ENCODE data around the gene MCTP1. TPM values are rescaled to one million over a fixed set of nuclear protein-coding genes. Genes with fewer than 3 reads are reported as not detected.

MCTP1 gene
- total and polyA plus RNA-seq, 3 experiments from 2014 or later = 0.51 to 0.92 (median 0.55) TPM

DNA sequence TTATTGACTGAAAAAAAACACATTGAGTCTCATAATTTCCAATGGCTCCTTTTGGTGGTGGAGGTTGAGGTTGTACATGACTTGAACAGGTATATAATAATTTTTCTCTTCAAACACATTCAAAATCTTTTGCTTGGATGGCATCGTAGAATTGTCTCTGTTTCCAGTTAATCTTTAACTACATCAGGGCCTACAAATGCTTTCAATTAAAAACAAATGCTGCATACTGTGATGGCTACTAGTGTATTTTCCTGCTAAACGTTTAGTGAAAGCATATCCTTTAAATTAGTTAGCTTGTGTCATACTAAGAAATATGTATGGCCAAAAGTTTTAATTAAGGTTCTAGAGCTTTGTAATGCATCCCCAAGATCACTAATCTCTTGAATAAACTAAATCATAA is 352.6 kb downstream of the MCTP1 start:
- Histone ChIP-seq H3K4me1 (ENCODE audit: insufficient read depth, low read length) (no peaks in the 10 kb centered on the region), H3K36me3 (ENCODE audit: insufficient read depth, low read length) (no peaks in the 10 kb centered on the region), H3K4me3 (ENCODE audit: low read length) (no peak overlapping the region), H3K27me3 (ENCODE audit: insufficient read depth, low read length, poor library complexity, severe bottlenecking) (no peaks in the 10 kb centered on the region), H3K9me3 (ENCODE audit: low read length) (no peaks in the 10 kb centered on the region), H3K27ac (ENCODE audit: low read depth, low read length) (no peak overlapping the region)
- Mint-ChIP-seq H3K27me3 (peaks cover 2 to 6% of the 10 kb centered on the region in 2 donors), H3K27ac (no peak overlapping the region), H3K9me3 (no peaks in the 10 kb centered on the region), H3K36me3 (no peaks in the 10 kb centered on the region), H3K4me3 (no peak overlapping the region), H3K4me1 (no peaks in the 10 kb centered on the region)
- CTCF ChIA-PET = no interaction called here
- DNase-seq = no peak
- POLR2A ChIA-PET = no interaction called here

GRCh38 chr5:94928891-94929290 is 356.0 kb downstream of the MCTP1 start:
- no peak overlapping the region for H3K27ac ChIP-seq (ENCODE audit: low read depth, low read length)
- no peak overlapping the region for H3K4me3 ChIP-seq (ENCODE audit: low read length)
- H3K36me3 ChIP-seq (ENCODE audit: insufficient read depth, low read length) = no peaks in the 10 kb centered on the region
- Mint-ChIP-seq H3K27ac (no peak overlapping the region), H3K27me3 (peaks cover 2 to 17% of the 10 kb centered on the region in 2 donors), H3K36me3 (no peaks in the 10 kb centered on the region), H3K9me3 (peaks cover 0 to 2% (median 0%) of the 10 kb centered on the region in 5 donors), H3K4me3 (no peak overlapping the region), H3K4me1 (no peaks in the 10 kb centered on the region)
- H3K27me3 ChIP-seq (ENCODE audit: insufficient read depth, low read length, poor library complexity, severe bottlenecking) = no peaks in the 10 kb centered on the region
- no peaks in the 10 kb centered on the region for H3K4me1 ChIP-seq (ENCODE audit: insufficient read depth, low read length)
- no peak for DNase-seq
- H3K9me3 ChIP-seq (ENCODE audit: low read length) = no peaks in the 10 kb centered on the region
- POLR2A ChIA-PET = no interaction called here
- CTCF ChIA-PET = no interaction called here

GRCh38 chr5:94920570-94920969 is 364.3 kb downstream of the MCTP1 start:
- Mint-ChIP-seq H3K4me3 (no peak overlapping the region), H3K27ac (no peak overlapping the region), H3K9me3 (no peaks in the 10 kb centered on the region), H3K27me3 (peaks cover 6 to 15% of the 10 kb centered on the region in 2 donors), H3K4me1 (no peaks in the 10 kb centered on the region), H3K36me3 (no peaks in the 10 kb centered on the region)
- POLR2A ChIA-PET = no interaction called here
- H3K27me3 ChIP-seq (ENCODE audit: insufficient read depth, low read length, poor library complexity, severe bottlenecking) = no peaks in the 10 kb centered on the region
- no peaks in the 10 kb centered on the region for H3K9me3 ChIP-seq (ENCODE audit: low read length)
- H3K27ac ChIP-seq (ENCODE audit: low read depth, low read length) = no peak overlapping the region
- H3K4me3 ChIP-seq (ENCODE audit: low read length) = no peak overlapping the region
- no peak for DNase-seq
- CTCF ChIA-PET = no interaction called here
- H3K4me1 ChIP-seq (ENCODE audit: insufficient read depth, low read length) = no peaks in the 10 kb centered on the region
- no peaks in the 10 kb centered on the region for H3K36me3 ChIP-seq (ENCODE audit: insufficient read depth, low read length)

GRCh38 chr5:94916619-94917018 is 368.3 kb downstream of the MCTP1 start:
- H3K4me1 ChIP-seq (ENCODE audit: insufficient read depth, low read length) = no peaks in the 10 kb centered on the region
- no peaks in the 10 kb centered on the region for H3K9me3 ChIP-seq (ENCODE audit: low read length)
- H3K27ac ChIP-seq (ENCODE audit: low read depth, low read length) = no peak overlapping the region
- ChIA-PET CTCF (no interaction called here), POLR2A (no interaction called here)
- Mint-ChIP-seq H3K27ac (no peak overlapping the region), H3K4me1 (no peaks in the 10 kb centered on the region), H3K9me3 (no peaks in the 10 kb centered on the region), H3K4me3 (no peak overlapping the region), H3K36me3 (no peaks in the 10 kb centered on the region), H3K27me3 (peaks cover 6 to 10% of the 10 kb centered on the region in 2 donors)
- H3K36me3 ChIP-seq (ENCODE audit: insufficient read depth, low read length) = no peaks in the 10 kb centered on the region
- H3K27me3 ChIP-seq (ENCODE audit: insufficient read depth, low read length, poor library complexity, severe bottlenecking) = no peaks in the 10 kb centered on the region
- no peak overlapping the region for H3K4me3 ChIP-seq (ENCODE audit: low read length)
- no peak for DNase-seq

DNA sequence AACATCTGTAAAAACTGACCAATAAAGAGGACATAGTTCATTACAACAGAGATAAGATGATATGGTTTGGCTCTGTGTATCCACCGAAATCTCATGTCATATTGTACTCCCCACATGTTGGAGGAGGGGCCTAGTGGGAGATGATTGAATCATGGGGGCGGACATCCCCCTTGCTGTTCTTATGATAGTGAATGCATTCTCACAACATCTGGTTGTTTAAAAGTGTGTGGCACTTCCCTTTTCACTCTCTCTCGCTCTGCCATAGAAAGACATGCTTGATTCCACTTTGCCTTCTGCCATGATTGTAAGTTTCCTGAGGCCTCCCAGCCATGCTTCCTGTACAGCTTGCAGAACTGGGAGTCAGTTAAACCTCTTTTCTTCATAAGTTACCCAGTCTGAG is 373.6 kb downstream of the MCTP1 start:
- Histone ChIP-seq H3K4me1 (ENCODE audit: insufficient read depth, low read length) (no peaks in the 10 kb centered on the region), H3K36me3 (ENCODE audit: insufficient read depth, low read length) (no peaks in the 10 kb centered on the region), H3K27ac (ENCODE audit: low read depth, low read length) (no peak overlapping the region), H3K9me3 (ENCODE audit: low read length) (no peaks in the 10 kb centered on the region), H3K4me3 (ENCODE audit: low read length) (no peak overlapping the region), H3K27me3 (ENCODE audit: insufficient read depth, low read length, poor library complexity, severe bottlenecking) (no peaks in the 10 kb centered on the region)
- Mint-ChIP-seq H3K27me3 (peaks cover 0 to 12% of the 10 kb centered on the region in 2 donors), H3K4me3 (no peak overlapping the region), H3K27ac (no peak overlapping the region), H3K36me3 (no peaks in the 10 kb centered on the region), H3K9me3 (no peaks in the 10 kb centered on the region), H3K4me1 (no peaks in the 10 kb centered on the region)
- DNase-seq = no peak
- POLR2A ChIA-PET = no interaction called here
- CTCF ChIA-PET = interaction anchor here (0.8 kb wide), 1 partner anchor 18 kb away, joined by 3 read pairs; no protein-coding TSS in a partner anchor

GRCh38 chr5:94910721-94911120 is 374.2 kb downstream of the MCTP1 start:
- H3K27me3 ChIP-seq (ENCODE audit: insufficient read depth, low read length, poor library complexity, severe bottlenecking) = no peaks in the 10 kb centered on the region
- ChIA-PET POLR2A (no interaction called here), CTCF (no interaction called here)
- Mint-ChIP-seq H3K9me3 (no peaks in the 10 kb centered on the region), H3K27ac (no peak overlapping the region), H3K4me3 (no peak overlapping the region), H3K4me1 (no peaks in the 10 kb centered on the region), H3K36me3 (no peaks in the 10 kb centered on the region), H3K27me3 (peaks cover 0 to 12% of the 10 kb centered on the region in 2 donors)
- H3K4me3 ChIP-seq (ENCODE audit: low read length) = no peak overlapping the region
- DNase-seq = no peak
- no peaks in the 10 kb centered on the region for H3K4me1 ChIP-seq (ENCODE audit: insufficient read depth, low read length)
- H3K9me3 ChIP-seq (ENCODE audit: low read length) = no peaks in the 10 kb centered on the region
- no peaks in the 10 kb centered on the region for H3K36me3 ChIP-seq (ENCODE audit: insufficient read depth, low read length)
- no peak overlapping the region for H3K27ac ChIP-seq (ENCODE audit: low read depth, low read length)

DNA sequence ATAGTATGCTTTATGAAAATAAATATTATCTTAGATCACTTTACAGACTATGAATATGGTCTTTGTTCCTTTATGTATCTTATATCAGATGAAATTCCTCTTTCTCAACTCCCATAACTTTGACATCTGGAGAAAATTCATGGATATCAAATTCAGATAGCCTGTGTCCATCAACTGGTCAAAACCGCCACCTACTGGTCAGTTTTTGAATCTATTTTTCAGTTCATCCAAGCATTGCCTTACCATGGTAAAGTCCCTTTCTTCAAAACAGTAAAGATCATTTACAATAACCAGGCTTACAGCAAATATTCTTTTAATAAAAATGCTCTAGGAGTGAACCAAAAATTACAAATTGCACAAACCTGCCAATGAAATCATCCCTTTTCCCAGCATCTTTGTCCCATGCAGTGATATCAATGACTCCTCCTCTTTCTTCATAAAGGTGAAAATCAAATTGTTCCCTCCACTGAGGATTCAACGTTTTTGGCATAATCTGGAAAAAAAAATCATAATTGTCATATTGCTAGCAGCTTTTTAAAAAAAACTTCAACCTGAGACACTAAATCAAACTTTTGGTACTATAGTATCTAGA is 375.9 kb downstream of the MCTP1 start:
- Mint-ChIP-seq H3K27me3 (peaks cover 0 to 12% of the 10 kb centered on the region in 2 donors), H3K27ac (no peak overlapping the region), H3K4me1 (no peaks in the 10 kb centered on the region), H3K4me3 (no peak overlapping the region), H3K9me3 (no peaks in the 10 kb centered on the region), H3K36me3 (no peaks in the 10 kb centered on the region)
- H3K27ac ChIP-seq (ENCODE audit: low read depth, low read length) = no peak overlapping the region
- ChIA-PET POLR2A (no interaction called here), CTCF (no interaction called here)
- no peaks in the 10 kb centered on the region for H3K4me1 ChIP-seq (ENCODE audit: insufficient read depth, low read length)
- H3K4me3 ChIP-seq (ENCODE audit: low read length) = no peak overlapping the region
- DNase-seq = no peak
- H3K36me3 ChIP-seq (ENCODE audit: insufficient read depth, low read length) = no peaks in the 10 kb centered on the region
- H3K9me3 ChIP-seq (ENCODE audit: low read length) = no peaks in the 10 kb centered on the region
- H3K27me3 ChIP-seq (ENCODE audit: insufficient read depth, low read length, poor library complexity, severe bottlenecking) = no peaks in the 10 kb centered on the region

DNA sequence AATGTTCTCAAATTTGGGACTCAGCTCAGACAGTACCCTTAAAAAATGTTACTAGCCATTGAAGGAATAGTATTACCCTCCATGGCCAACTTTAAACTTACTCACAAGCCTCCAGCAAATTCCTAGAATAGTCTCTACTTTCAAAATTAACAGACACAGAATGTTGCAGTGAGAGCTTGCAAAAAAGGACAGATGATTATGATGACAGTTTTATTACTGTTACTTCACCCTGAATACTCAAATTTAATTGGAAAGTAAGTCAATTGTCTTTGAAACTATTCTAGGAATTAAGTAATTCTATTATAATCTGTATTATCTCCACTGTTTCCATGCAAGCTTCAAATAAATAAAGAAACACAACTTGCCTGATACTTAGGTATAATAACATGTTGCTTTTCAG is 378.1 kb downstream of the MCTP1 start:
- no peaks in the 10 kb centered on the region for H3K4me1 Mint-ChIP-seq
- H3K4me3 Mint-ChIP-seq = no peak overlapping the region
- no peaks in the 10 kb centered on the region for H3K9me3 Mint-ChIP-seq
- Histone ChIP-seq H3K4me1 (ENCODE audit: insufficient read depth, low read length) (no peaks in the 10 kb centered on the region), H3K9me3 (ENCODE audit: low read length) (no peaks in the 10 kb centered on the region), H3K27me3 (ENCODE audit: insufficient read depth, low read length, poor library complexity, severe bottlenecking) (no peaks in the 10 kb centered on the region), H3K36me3 (ENCODE audit: insufficient read depth, low read length) (no peaks in the 10 kb centered on the region), H3K27ac (ENCODE audit: low read depth, low read length) (no peak overlapping the region), H3K4me3 (ENCODE audit: low read length) (no peak overlapping the region)
- H3K27ac Mint-ChIP-seq = no peak overlapping the region
- peaks cover 0 to 7% of the 10 kb centered on the region in 2 donors for H3K27me3 Mint-ChIP-seq
- CTCF ChIA-PET = no interaction called here
- H3K36me3 Mint-ChIP-seq = no peaks in the 10 kb centered on the region
- POLR2A ChIA-PET = no interaction called here
- DNase-seq = no peak

- Mint-ChIP-seq H3K36me3 (no peaks in the 10 kb centered on the region), H3K4me1 (no peaks in the 10 kb centered on the region), H3K27ac (no peak overlapping the region), H3K9me3 (no peaks in the 10 kb centered on the region), H3K4me3 (no peak overlapping the region), H3K27me3 (peaks cover 0 to 16% of the 10 kb centered on the region in 2 donors)
- no peaks in the 10 kb centered on the region for H3K36me3 ChIP-seq (ENCODE audit: insufficient read depth, low read length)
- no peak overlapping the region for H3K27ac ChIP-seq (ENCODE audit: low read depth, low read length)
- H3K4me1 ChIP-seq (ENCODE audit: insufficient read depth, low read length) = no peaks in the 10 kb centered on the region
- no peaks in the 10 kb centered on the region for H3K27me3 ChIP-seq (ENCODE audit: insufficient read depth, low read length, poor library complexity, severe bottlenecking)
- no peak for DNase-seq
- CTCF ChIA-PET = no interaction called here
- POLR2A ChIA-PET = no interaction called here
- H3K4me3 ChIP-seq (ENCODE audit: low read length) = no peak overlapping the region
- no peaks in the 10 kb centered on the region for H3K9me3 ChIP-seq (ENCODE audit: low read length)
Measured at GRCh38 chr5:94903726-94904125, 381.2 kb downstream of the MCTP1 start.

All from CD8-positive, alpha-beta memory T cell (primary cell).